Heart left ventricle (tissue), 16 donors: Measurements from ENCODE around the gene CYSRT1. TPM values are rescaled to one million over a fixed set of nuclear protein-coding genes. Genes with fewer than 3 reads are reported as not detected.

ENCODE experiments used
- ATAC-seq, 4 donors: fragments of 200-7000 bp; cut with Tn5 transposase; one replicate each; pipeline ENCODE4 v1.9.1; 2020 to 2022; ENCODE audit warnings: moderate library complexity in 4 of 4, mild to moderate bottlenecking in 3 of 4, moderate number of reproducible peaks in 1 of 4
- DNase-seq, 5 donors: peaks; one replicate each; pipeline ENCODE4 v3.0.0-alpha.2; 2020
- H3K27ac ChIP-seq, 12 donors: fragments of 200-600 bp; sonication (generic) in 4 of 12; one replicate each; pipeline versions ENCODE4 v1.5.0 to v1.8.0; 2016 to 2022; ENCODE audit warnings: mild to moderate bottlenecking in 2 of 12
- H3K27me3 ChIP-seq, 9 donors: fragments of 200-600 bp; sonication (generic) in 2 of 9; one replicate each; pipeline versions ENCODE4 v1.5.1 to v1.8.0; 2016 to 2022; ENCODE audit warnings: mild to moderate bottlenecking in 3 of 9
- H3K36me3 ChIP-seq, 9 donors: fragments of 200-600 bp; sonication (generic) in 2 of 9; one replicate each; pipeline versions ENCODE4 v1.5.0 to v1.8.0; 2018 to 2022; ENCODE audit warnings: mild to moderate bottlenecking in 2 of 9
- H3K4me1 ChIP-seq, 12 donors: fragments of 200-600 bp; sonication (generic) in 4 of 12; one replicate each; pipeline versions ENCODE4 v1.5.0 to v1.8.0; 2016 to 2022; ENCODE audit warnings: mild to moderate bottlenecking in 3 of 12
- H3K4me3 ChIP-seq, 12 donors: fragments of 200-600 bp; sonication (generic) in 4 of 12; one replicate each; pipeline versions ENCODE4 v1.5.0 to v1.8.0; 2017 to 2022; ENCODE audit warnings: mild to moderate bottlenecking in 9 of 12, moderate library complexity in 4 of 12
- H3K9me3 ChIP-seq, 12 donors: fragments of 200-600 bp; sonication (generic) in 4 of 12; one replicate each; pipeline versions ENCODE4 v1.5.0 to v1.8.0; 2016 to 2022; ENCODE audit warnings: mild to moderate bottlenecking in 1 of 12
- POLR2A ChIP-seq, 2 donors: fragments of 450-650 bp; IDR thresholded peaks; one replicate each; pipeline ENCODE4 v1.6.1; 2017; ENCODE audit warnings: antibody characterized with exemption in 2 of 2, mild to moderate bottlenecking in 2 of 2, moderate library complexity in 2 of 2
- WGBS, 4 donors: extraction: QIAGEN DNeasy Blood & Tissue Kit in 2 of 4; methylation state at CpG; one replicate each; pipeline versions ENCODE4 v1.1.5 to v1.1.7; 2013 to 2018; 5-methylcytosine and 5-hydroxymethylcytosine counted together
- intact Hi-C, 10 donors: fragments of 100-400 bp; cut with DNase I; formaldehyde crosslinking; loops; one replicate each; pipeline versions ENCODE4 v1.11.1 to v1.14.2; 2022
- polyA plus RNA-seq, 2 donors: library from polyadenylated mRNA; stranded (reverse); fragments of 200-250 nt; gene quantifications; one replicate each; pipeline ENCODE4 v1.2.3, GENCODE V29; 2013
- total RNA-seq, 9 donors: library from RNA; depleted of rRNA in 2 of 9; stranded (reverse); fragments of >200 nt in 2 of 9; fragmentation: NEBNext Ultra II Directional in 3 of 9; extraction: Animal tissue kit (Norgen Biotek cat#: 25700) in 3 of 9; gene quantifications; one replicate each; pipeline versions ENCODE4 v1.1.0 to v1.2.4, GENCODE V29; 2016 to 2023
- TF ChIP-seq, protein P1 (sequence below), 12 donors: fragments of 200-600 bp; sonication (generic) in 4 of 12; IDR thresholded peaks; one replicate each; pipeline versions ENCODE4 v1.5.0 to v1.8.0; 2018 to 2022; ENCODE audit warnings: antibody characterized with exemption in 12 of 12, mild to moderate bottlenecking in 5 of 12
- donor health status: ischemic (EF 13 %, LVEDD 7.1; RV severe dilation, severe dysfunction).
- donor health status: healthy with polysubstance abuse.
- donor health status: DM: no; HTN: yes; CAD: no.
- donor health status: DM: no; HTN: no; CAD: no.
- donor health status: ischemic (EF 25% LVEDD 6.9; RV normal size, moderate dysfunction).
- donor health status: ischemic (EF 25% LVEDD 5.7; RV mildly dilated, moderate dysfunction).
- donor health status: healthy.
- donor health status: DM: yes; HTN: yes; CAD: no.
- donor health status: ischemic (EF 35%, LVEDD 5.7; RV mildly dilated, moderate dysfunction).
- donor health status: nonischemic (EF 11% LVEDD 7.7; RV severe dilation, severe dysfunction).
- donor health status: DM: yes; HTN: yes; CAD: no.
- donor health status: PGD.
- donor health status: ischemic (EF 29% LVEDD 5.4; RV normal size, mild dysfunction).
- donor health status: nonischemic (EF 23%, LVEDD 6.1; RV moderate dilation, normal function).

CYSRT1 gene
- total and polyA plus RNA-seq, 11 donors = 0.14 to 0.61 (median 0.27) TPM; not detected in 3

GRCh38 chr9:137214620-137215019 lies 10.4 kb upstream of the CYSRT1 start:
- ATAC-seq (no peak), DNase-seq (no peak)
- Histone ChIP-seq H3K9me3 (no peaks in the 10 kb centered on the region), H3K36me3 (peaks cover 0 to 25% (median 0%) of the 10 kb centered on the region in 9 donors), H3K4me3 (no peak overlapping the region), H3K27me3 (no peaks in the 10 kb centered on the region), H3K4me1 (peaks cover 2 to 26% (median 21%) of the 10 kb centered on the region in 12 donors), H3K27ac (no peak overlapping the region)
- intact Hi-C loops = no loop called here
- WGBS, 4 donors = 93 to 95% (median 94%) methylated on average over 16 to 19 of the region's 19 CpGs
- no peak for TF ChIP-seq POLR2A (IDR thresholded peaks at IDR 0.05)
- TF ChIP-seq, protein P1, sequence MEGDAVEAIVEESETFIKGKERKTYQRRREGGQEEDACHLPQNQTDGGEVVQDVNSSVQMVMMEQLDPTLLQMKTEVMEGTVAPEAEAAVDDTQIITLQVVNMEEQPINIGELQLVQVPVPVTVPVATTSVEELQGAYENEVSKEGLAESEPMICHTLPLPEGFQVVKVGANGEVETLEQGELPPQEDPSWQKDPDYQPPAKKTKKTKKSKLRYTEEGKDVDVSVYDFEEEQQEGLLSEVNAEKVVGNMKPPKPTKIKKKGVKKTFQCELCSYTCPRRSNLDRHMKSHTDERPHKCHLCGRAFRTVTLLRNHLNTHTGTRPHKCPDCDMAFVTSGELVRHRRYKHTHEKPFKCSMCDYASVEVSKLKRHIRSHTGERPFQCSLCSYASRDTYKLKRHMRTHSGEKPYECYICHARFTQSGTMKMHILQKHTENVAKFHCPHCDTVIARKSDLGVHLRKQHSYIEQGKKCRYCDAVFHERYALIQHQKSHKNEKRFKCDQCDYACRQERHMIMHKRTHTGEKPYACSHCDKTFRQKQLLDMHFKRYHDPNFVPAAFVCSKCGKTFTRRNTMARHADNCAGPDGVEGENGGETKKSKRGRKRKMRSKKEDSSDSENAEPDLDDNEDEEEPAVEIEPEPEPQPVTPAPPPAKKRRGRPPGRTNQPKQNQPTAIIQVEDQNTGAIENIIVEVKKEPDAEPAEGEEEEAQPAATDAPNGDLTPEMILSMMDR (IDR thresholded peaks at IDR 0.05) = no peak

DNA sequence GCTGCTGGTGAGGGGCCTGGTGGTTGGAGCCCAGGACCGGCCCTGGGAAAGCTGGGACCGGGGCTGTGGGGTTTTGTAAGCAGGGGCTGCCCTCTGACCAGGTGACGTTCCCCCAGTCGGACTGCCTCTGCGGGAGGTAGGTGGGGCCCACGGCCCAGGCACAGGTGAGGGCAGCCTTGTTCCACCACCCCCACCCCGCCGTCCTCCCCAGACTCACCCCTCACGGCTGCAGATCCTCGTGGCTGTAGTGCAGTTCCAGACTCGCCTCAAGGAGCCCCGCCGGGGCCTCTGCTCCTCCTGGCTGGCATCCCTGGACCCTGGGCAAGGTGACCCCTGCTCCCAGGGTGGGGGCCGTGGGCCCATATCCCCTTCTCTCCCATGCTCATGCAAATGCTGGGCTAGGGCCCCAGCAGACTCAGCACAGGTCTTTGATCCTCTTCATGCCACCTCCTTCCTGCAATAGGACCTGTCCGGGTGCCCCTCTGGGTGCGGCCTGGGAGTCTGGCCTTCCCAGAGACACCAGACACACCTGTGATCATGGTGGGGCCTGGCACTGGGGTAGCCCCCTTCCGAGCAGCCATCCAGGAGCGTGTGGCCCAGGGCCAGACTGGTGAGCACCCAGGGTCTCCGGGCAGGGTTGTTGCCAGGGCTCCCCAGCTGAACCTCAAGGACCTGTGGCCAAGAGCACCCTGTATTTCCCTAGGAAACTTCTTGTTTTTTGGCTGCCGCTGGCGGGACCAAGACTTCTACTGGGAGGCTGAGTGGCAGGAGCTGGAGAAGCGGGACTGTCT lies 9.6 kb upstream of the CYSRT1 start:
- H3K9me3 ChIP-seq = no peaks in the 10 kb centered on the region
- ATAC-seq = no peak
- TF ChIP-seq, protein P1 (IDR thresholded peaks at IDR 0.05) = no peak
- TF ChIP-seq POLR2A (IDR thresholded peaks at IDR 0.05) = no peak
- no peak overlapping the region for H3K27ac ChIP-seq
- intact Hi-C loops = no loop called here
- peaks cover 0 to 19% (median 0%) of the 10 kb centered on the region in 9 donors for H3K36me3 ChIP-seq
- no peak for DNase-seq
- H3K27me3 ChIP-seq = no peaks in the 10 kb centered on the region
- H3K4me1 ChIP-seq = peaks cover 2 to 26% (median 21%) of the 10 kb centered on the region in 12 donors
- H3K4me3 ChIP-seq = no peak overlapping the region
- WGBS, 4 donors = 94 to 96% (median 95%) methylated on average over 21 to 22 of the region's 22 CpGs

- intact Hi-C loops = no loop called here
- peak overlapping the region in 1 of 12 donors; percentile 55 for H3K4me3 ChIP-seq
- no peak overlapping the region for H3K27ac ChIP-seq
- H3K36me3 ChIP-seq = peaks cover 0 to 19% (median 0%) of the 10 kb centered on the region in 9 donors
- ATAC-seq (no peak), DNase-seq (no peak)
- H3K9me3 ChIP-seq = no peaks in the 10 kb centered on the region
- H3K4me1 ChIP-seq = peaks cover 2 to 30% (median 22%) of the 10 kb centered on the region in 12 donors
- TF ChIP-seq, protein P1 (IDR thresholded peaks at IDR 0.05) = no peak
- TF ChIP-seq POLR2A (IDR thresholded peaks at IDR 0.05) = no peak
- peaks cover 0 to under 1% (median 0%) of the 10 kb centered on the region in 9 donors for H3K27me3 ChIP-seq
- WGBS, 4 donors = 90 to 96% (median 92%) methylated on average over 17 to 30 of the region's 30 CpGs
These were observed 8.6 kb upstream of the CYSRT1 start for GRCh38 chr9:137216188-137216965.
